Astrocyte (in vitro differentiated cells and primary cell): ENCODE data around the gene RHNO1. TPM values are rescaled to one million over a fixed set of nuclear protein-coding genes. Genes with fewer than 3 reads are reported as not detected.

Source experiments
- DNase-seq: peaks from one replicate; pipeline ENCODE4 v3.0.0-alpha.2; 2010; ENCODE audit warnings: low read depth
- FAIRE-seq: peaks from 2 replicates; lab custom pipeline; 2011; peaks lifted over from hg19 to GRCh38; lab: Jason Lieb, UNC
- H2AFZ ChIP-seq: 2 replicates; pipeline ENCODE4 v1.6.0; 2012; ENCODE audit warnings: low read depth, low read length, inconsistent platforms
- H3K27ac ChIP-seq: 2 replicates; pipeline ENCODE4 v1.5.1; 2011; ENCODE audit warnings: low read depth, low read length, inconsistent platforms
- H3K27me3 ChIP-seq: 2 replicates; pipeline ENCODE4 v1.6.0; 2011; ENCODE audit warnings: low read length, inconsistent platforms; ENCODE audit not compliant: insufficient read depth
- H3K36me3 ChIP-seq: 2 replicates; pipeline ENCODE4 v1.5.1; 2011; ENCODE audit warnings: low read length, inconsistent platforms; ENCODE audit not compliant: insufficient read depth
- H3K4me1 ChIP-seq: 2 replicates; pipeline ENCODE4 v1.5.1; 2011; ENCODE audit warnings: low read length, inconsistent platforms; ENCODE audit not compliant: insufficient read depth
- H3K4me2 ChIP-seq: 2 replicates; pipeline ENCODE4 v1.6.0; 2012; ENCODE audit warnings: low read length, inconsistent platforms
- H3K4me3 ChIP-seq: 2 replicates; pipeline ENCODE4 v1.5.1; 2011; ENCODE audit warnings: low read depth, mild to moderate bottlenecking, low read length, inconsistent platforms; ENCODE audit not compliant: insufficient read depth
- H3K79me2 ChIP-seq: 2 replicates; pipeline ENCODE4 v1.6.0; 2012; ENCODE audit warnings: mild to moderate bottlenecking, low read length, inconsistent platforms; ENCODE audit not compliant: insufficient read depth
- H3K9ac ChIP-seq: 2 replicates; pipeline ENCODE4 v1.6.0; 2012; ENCODE audit warnings: mild to moderate bottlenecking, low read length, inconsistent platforms
- H3K9me3 ChIP-seq: 2 replicates; pipeline ENCODE4 v1.5.1; 2012; ENCODE audit warnings: low read depth, mild to moderate bottlenecking, low read length, inconsistent platforms; ENCODE audit not compliant: insufficient read depth
- H4K20me1 ChIP-seq: 2 replicates; pipeline ENCODE4 v1.6.0; 2012; ENCODE audit warnings: low read length, inconsistent platforms; ENCODE audit not compliant: insufficient read depth
- H3K27ac Mint-ChIP-seq: one replicate; pipeline ENCODE4 v1.8.0; 2021; ENCODE audit warnings: mild to moderate bottlenecking, mixed read lengths; ENCODE audit not compliant: unreplicated experiment
- H3K27me3 Mint-ChIP-seq: one replicate; pipeline ENCODE4 v1.8.0; 2021; ENCODE audit warnings: low read depth, mixed read lengths; ENCODE audit not compliant: unreplicated experiment
- H3K36me3 Mint-ChIP-seq: one replicate; pipeline ENCODE4 v1.8.0; 2021; ENCODE audit warnings: low read depth, mixed read lengths; ENCODE audit not compliant: unreplicated experiment
- H3K4me1 Mint-ChIP-seq: one replicate; pipeline ENCODE4 v1.8.0; 2021; ENCODE audit warnings: low read depth, mixed read lengths; ENCODE audit not compliant: unreplicated experiment
- H3K4me3 Mint-ChIP-seq: one replicate; pipeline ENCODE4 v1.8.0; 2021; ENCODE audit warnings: mild to moderate bottlenecking, moderate library complexity, mixed read lengths; ENCODE audit not compliant: unreplicated experiment
- H3K9me3 Mint-ChIP-seq: one replicate; pipeline ENCODE4 v1.8.0; 2021; ENCODE audit warnings: mild to moderate bottlenecking, mixed read lengths; ENCODE audit not compliant: unreplicated experiment
- CTCF ChIP-seq: IDR thresholded peaks from 2 replicates; pipeline ENCODE4 v1.5.1; 2011; ENCODE audit warnings: low read depth, mild to moderate bottlenecking, inconsistent platforms, low read length, moderate library complexity; ENCODE audit not compliant: insufficient read depth
- EZH2 ChIP-seq: IDR thresholded peaks from 2 replicates; pipeline ENCODE4 v1.6.1; 2012; ENCODE audit warnings: mild to moderate bottlenecking, low read length, inconsistent platforms; ENCODE audit not compliant: insufficient read depth
- total RNA-seq: library from RNA; stranded (reverse); gene quantifications from 2 replicates; pipeline ENCODE4 v1.2.1, GENCODE V29; 2021

The RHNO1 gene
- total RNA-seq, 1 donor from 2014 or later: 15.0 TPM

- Histone ChIP-seq H3K27me3 (no peaks in the 10 kb centered on the region), H3K9me3 (no peaks in the 10 kb centered on the region), H3K4me1 (peaks cover 4% of the 10 kb centered on the region), H2AFZ (no peak overlapping the region), H3K4me2 (no peak overlapping the region), H3K4me3 (no peak overlapping the region), H3K9ac (no peak overlapping the region), H3K27ac (no peak overlapping the region), H4K20me1 (peaks cover 10% of the 10 kb centered on the region), H3K36me3 (peaks cover 16% of the 10 kb centered on the region), H3K79me2 (no peaks in the 10 kb centered on the region)
- no peak for TF ChIP-seq CTCF
- TF ChIP-seq EZH2: no peak
- no peak overlapping the region for H3K4me3 Mint-ChIP-seq
- H3K9me3 Mint-ChIP-seq: no peaks in the 10 kb centered on the region
- H3K27me3 Mint-ChIP-seq: no peaks in the 10 kb centered on the region
- peaks cover 12% of the 10 kb centered on the region for H3K36me3 Mint-ChIP-seq
- FAIRE-seq (no peak), DNase-seq (no peak)
- H3K27ac Mint-ChIP-seq: no peak overlapping the region
- H3K4me1 Mint-ChIP-seq: peaks cover 1% of the 10 kb centered on the region
Measured at GRCh38 chr12:2919249-2919648, 42.2 kb downstream of the RHNO1 start.

- Mint-ChIP-seq H3K4me1 (peaks cover 9% of the 10 kb centered on the region), H3K27me3 (no peaks in the 10 kb centered on the region), H3K9me3 (no peaks in the 10 kb centered on the region), H3K27ac (no peak overlapping the region), H3K4me3 (no peak overlapping the region), H3K36me3 (peaks cover 12% of the 10 kb centered on the region)
- FAIRE-seq (no peak), DNase-seq (peak; percentile 34)
- H3K36me3 ChIP-seq: peaks cover 11% of the 10 kb centered on the region
- no peak overlapping the region for H3K4me2 ChIP-seq
- no peak overlapping the region for H3K9ac ChIP-seq
- peaks cover 10% of the 10 kb centered on the region for H3K4me1 ChIP-seq
- H3K4me3 ChIP-seq: no peak overlapping the region
- H4K20me1 ChIP-seq: peaks cover 12% of the 10 kb centered on the region
- H3K27ac ChIP-seq: no peak overlapping the region
- H3K9me3 ChIP-seq: no peaks in the 10 kb centered on the region
- H3K79me2 ChIP-seq: no peaks in the 10 kb centered on the region
- no peaks in the 10 kb centered on the region for H3K27me3 ChIP-seq
- TF ChIP-seq EZH2 (no peak), CTCF (no peak)
- H2AFZ ChIP-seq: no peak overlapping the region
Measured at GRCh38 chr12:2922329-2922728, 45.3 kb downstream of the RHNO1 start.

DNA sequence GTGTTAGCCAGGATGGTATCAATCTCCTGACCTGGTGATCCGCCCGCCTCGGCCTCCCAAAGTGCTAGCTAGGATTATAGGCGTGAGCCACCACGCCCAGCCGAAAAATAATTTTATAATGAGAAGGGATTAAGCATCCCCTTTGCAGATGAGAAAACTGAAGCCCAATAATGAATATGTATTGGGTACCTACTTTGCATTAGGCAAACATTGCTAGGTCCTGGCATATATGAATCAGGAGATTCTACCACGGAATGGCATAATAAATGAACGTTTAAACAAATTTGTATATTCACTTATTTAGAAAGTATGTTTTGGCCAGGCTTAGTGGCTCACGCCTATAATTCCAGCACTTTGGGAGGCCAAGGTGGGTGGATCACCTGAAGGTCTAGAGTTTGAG is 46.0 kb downstream of the RHNO1 start:
- Mint-ChIP-seq H3K27ac (no peak overlapping the region), H3K36me3 (peaks cover 12% of the 10 kb centered on the region), H3K9me3 (no peaks in the 10 kb centered on the region), H3K27me3 (no peaks in the 10 kb centered on the region), H3K4me3 (no peak overlapping the region), H3K4me1 (peaks cover 9% of the 10 kb centered on the region)
- TF ChIP-seq EZH2: no peak
- no peak for TF ChIP-seq CTCF
- Histone ChIP-seq H2AFZ (no peak overlapping the region), H3K27ac (no peak overlapping the region), H3K9me3 (no peaks in the 10 kb centered on the region), H3K4me2 (no peak overlapping the region), H3K4me1 (peaks cover 10% of the 10 kb centered on the region), H3K36me3 (peaks cover 11% of the 10 kb centered on the region), H3K9ac (no peak overlapping the region), H3K4me3 (no peak overlapping the region), H3K27me3 (no peaks in the 10 kb centered on the region), H3K79me2 (no peaks in the 10 kb centered on the region), H4K20me1 (peaks cover 12% of the 10 kb centered on the region)
- FAIRE-seq (no peak), DNase-seq (no peak)
